ENCODE measurements around the gene GPR62.
"Not testable (repeated sequence)": the region's sequence is repeated elsewhere in the genome, so short reads cannot be mapped to it uniquely, and the experiment has no call there.

Gene GPR62

GRCh38 chr3:51955175-51955892 is at the start of gene GPR62:
Gene GPR62 (plus strand): TSS chr3:51955381. CDS start chr3:51955653, 272 bp downstream.
- no peak for DNase-seq

DNA sequence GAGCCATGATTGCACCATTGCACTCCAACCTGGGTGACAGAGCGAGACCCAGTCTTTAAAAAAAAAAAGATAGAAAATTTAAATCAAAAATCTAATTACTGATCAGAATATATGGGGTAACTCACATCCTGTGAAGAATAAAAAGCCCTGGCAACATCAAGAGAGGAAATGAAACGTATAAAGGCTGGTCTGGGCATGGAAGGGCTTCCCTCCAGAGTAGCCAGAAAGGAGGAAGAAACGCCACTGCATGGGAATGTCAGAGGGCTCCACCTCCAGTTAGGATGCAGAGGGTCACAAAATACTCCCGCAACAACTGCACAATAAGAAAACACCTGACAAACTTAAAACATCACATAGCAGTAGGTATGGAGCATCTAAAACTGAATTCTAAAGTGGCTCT is 47.2 kb upstream of the GPR62 start:
- no peak for DNase-seq

DNA sequence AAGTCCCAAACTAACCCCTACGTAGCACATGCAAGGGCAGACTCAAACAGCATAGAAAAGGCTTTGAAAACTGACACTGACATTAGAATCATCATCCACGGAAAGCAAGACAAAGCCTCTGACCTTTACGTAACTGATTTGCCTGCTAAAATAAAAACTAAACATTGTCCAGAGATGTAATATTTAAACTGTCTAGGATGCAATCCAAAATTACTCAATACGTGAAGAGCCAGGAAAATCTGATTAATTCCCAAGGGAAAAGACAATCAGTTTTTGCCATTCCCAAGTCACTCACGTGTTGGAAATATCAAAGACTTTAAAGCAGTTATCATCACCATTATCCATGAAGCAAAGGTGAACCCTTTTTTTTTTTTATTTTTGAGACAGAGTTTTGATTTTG is 38.8 kb upstream of the GPR62 start:
- no peak for DNase-seq

DNA sequence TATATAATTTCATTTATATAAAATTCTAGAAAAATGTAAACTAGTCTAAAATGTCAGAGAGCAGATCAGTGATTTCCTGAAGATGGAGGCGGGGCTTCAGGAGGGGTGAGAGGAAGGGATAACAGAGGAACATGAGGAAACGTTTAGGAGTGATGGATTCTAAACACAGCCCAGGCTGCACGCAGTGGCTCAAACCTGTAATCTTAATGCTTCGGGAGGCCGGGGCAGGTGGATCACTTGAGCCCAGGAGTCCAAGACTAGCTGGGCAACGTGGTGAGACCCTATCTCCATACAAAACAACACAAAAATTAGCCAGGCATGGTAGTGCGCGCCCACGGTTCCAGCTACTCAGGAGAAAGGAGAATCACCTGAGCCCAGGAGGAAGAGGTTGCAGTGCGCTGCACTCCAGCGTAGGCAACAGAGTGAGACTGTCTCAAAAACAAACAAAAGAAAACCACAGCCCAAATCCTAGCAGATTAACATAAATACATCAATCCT is 34.1 kb upstream of the GPR62 start:
- DNase-seq: no peak

GRCh38 chr3:51927061-51927977 is 27.9 kb upstream of the GPR62 start:
- no peak for DNase-seq

DNA sequence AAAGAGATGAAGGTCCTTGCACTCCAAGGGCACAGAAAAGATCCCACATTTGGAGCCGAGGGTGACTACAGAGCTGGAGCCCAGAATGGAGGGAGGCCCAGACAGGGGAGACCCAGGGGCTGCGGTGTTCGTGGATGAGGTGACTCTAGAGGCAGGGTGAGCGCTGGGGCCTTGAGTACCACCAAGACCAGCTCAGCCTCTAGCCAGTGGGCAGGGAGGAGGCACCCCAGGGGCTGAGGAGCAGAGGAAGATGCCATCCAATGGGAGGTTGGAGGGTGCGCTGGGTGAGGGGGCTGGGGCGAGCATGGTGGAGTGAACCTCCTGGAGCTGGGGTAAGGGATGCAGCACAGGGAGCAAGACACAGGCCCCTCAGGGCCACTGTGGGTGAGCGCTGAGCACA is 26.7 kb upstream of the GPR62 start:
- DNase-seq: no peak

DNA sequence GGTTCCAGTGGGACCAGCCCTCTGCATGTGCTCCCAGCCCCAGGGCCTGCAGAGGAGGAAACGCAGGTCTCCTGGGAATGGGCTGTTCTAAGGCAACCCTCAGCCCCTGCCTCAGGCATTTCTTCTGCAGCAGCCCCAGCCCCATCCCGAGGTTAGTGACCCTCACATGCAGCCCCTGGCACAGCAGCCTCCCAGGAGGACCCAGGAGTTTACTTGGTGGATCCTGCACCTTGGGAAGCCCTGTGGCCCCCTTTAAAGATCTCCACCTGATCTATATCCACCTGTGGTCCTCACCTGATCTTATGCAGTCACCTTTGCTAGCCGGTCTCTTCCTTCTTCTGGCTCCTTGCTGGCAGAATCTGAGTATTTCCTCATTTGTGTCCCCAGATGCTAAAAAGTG is 26.2 kb upstream of the GPR62 start:
- not testable (repeated sequence) for DNase-seq

GRCh38 chr3:51929420-51930003 is 25.7 kb upstream of the GPR62 start:
- DNase-seq: peak; percentile 9

DNA sequence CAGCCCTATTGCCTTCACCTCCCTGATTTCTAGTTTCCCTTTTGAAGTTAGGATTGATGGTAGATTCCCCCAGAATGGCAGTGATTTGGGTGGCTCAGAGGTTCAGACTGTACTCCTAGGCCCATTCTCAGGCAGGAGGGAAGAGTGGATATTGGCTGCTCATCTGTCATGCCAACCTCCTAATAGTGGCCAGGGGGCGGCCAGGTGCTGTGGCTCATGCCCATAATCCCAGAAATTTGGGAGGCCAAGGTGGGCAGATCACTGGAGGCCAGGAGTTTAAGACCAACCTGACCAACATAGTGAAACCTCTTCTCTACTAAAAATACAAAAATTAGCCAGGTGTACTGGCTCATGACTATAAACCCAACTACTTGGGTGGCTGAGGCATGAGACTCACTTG is 24.7 kb upstream of the GPR62 start:
- no peak for DNase-seq

GRCh38 chr3:51931756-51932155 is 23.4 kb upstream of the GPR62 start:
- DNase-seq: no peak

DNA sequence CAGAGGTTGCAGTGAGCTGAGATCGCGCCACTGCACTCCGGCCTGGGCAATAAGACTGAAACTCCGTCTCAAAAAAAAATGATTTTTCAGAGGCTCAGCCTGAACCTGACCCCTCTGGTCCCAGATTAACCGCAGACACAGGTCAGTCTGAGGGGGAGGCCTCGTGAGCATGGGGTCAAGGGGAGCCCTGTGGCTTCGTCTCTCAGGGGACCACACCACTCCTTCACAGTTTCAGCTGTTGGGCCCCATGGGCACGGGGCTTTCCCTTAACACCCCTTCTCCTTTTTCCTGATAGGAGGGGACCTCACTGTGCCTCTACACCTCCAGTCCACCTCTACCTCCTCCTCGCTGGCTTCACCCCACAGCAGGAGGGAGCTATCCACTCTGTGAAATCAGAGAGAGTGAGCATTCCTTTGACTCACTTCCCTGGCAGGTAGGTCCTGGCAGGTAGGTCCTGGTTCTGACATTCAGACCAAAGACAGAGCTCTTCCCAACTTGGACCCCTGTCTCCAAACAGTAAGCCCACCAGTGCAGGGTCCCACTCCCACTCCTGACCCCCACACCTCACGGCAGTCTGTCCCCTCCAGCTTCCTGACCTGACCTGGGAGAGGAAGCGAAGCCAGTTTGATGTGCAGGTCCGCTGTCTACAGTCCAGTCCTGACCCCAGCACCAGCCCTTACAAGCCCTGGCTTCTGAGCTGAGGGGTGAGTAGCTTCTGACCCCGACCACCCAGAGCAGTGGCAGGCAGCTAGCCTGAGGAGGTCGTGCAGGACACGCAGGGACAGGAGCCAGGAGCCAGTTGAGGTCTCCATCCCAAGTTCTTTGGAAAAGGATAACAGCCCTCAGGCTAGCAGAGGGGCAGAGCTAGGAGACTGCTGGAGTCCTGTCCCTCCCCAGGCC is 22.5 kb upstream of the GPR62 start:
- no peak for DNase-seq

GRCh38 chr3:51933471-51934138 is 21.6 kb upstream of the GPR62 start:
- DNase-seq: no peak

DNA sequence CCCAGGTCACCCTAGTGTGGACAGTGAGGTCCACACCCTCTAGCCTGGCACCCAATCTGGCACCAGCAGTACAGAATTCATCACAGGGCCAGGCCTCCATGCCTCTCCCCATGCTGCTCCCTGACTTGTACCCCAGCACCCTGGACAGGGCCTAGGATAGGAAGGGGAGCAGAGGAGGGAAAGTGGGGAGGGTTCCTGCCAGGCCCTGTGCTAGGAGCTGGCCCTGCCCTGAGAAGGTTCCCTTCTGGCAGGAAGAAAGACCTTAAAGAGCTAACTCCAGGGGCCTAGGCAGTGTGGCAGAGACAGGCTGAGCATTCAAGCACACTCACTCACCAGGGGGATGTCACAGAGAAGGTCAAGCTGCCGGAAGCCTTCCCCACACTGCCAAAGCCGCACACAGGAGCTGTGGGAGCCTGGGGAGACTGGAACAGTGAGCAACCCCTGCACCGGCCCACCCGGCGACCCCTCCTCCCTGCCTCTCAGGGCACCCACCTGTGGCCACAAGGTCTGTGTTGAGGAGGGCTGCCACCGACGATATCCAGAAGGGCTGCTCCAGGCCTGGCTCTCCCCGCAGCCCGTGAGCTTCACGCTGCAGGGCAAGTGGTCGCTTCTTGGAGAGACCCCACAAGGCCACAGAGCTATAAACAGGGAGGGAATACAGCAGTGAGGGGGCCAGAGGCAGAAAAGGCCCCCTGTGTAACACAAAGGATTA is 20.9 kb upstream of the GPR62 start:
- no peak for DNase-seq

DNA sequence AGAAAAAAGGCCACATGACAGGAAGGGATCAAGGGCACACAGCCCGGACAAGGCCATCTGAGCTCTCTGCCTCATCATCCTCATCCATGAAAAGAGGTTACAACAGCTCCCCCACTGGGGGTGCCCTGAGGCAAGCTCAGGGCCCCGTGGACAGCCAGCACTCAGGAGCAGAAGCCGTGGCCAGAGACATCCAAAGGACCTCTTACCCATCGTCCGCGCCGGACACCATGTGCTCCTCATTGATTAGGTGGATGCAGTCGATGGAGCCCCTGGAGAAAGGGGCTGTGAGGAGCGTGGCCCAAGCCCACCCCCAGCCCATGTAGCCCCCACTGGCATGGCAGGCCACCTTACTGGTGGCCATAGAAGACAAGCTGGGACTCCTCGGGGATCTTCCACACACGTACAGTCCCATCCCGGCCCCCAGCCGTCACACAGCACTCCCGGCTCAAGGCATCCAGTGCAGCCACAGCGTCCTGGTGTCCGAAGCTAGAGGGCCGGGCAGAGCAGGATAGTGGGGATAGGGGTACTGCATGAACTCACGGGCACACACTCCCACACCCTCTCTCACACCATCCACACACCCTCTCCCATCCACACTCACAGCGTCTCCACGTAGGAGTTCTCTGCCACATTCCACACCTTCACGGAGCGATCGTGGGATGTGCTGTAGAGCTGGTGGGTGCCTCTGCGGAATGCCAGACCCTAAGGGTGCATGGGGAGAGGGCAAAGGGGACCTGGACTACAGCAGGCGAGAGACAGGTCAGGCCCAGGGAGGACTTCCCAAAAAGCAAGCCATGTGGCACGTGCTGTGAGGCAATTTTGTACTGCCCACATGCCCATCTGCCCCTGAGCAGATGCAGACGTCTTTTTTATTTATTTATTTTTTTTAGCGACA is 19.9 kb upstream of the GPR62 start:
- no peak for DNase-seq

DNA sequence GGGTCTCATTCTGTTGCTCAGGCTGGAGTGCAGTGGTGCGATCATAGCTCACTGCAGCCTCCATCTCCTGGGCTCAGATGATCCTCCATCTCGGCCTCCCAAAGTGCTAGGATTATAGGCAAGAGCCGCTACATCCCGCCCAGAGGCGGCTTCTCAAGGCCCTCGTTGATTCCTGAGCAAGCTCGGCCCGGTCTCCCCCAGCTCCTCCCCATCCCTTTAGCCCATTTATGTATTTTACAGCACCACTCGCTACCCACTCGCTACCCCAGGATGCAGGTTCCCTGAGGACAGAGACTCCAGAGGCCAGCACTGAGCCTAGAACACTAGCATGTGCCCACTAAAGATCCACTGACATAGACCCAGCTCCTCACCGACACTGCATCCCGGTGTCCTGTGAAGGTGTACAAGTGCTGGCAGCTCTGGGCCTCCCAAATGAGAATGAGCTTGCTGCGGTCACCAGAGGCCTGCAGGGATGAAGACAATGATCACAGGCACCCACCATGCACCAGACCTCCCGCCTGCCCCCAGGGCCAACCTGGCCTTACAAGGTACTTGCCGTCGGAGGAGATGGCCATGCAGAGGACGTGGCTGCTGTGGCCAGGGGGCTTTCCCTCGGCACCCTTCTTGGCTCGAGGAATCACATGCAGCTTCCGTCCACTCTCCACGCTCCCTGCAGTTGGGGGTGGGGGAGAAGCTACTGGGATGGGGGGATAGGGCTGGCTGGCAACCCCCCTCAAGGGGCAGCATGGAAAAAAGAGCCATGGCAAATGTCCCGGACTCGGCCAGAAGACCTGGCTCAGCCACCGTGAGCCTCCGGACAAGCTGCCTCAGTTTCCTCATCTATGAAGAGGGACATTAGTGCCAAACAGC is 19.1 kb upstream of the GPR62 start:
- no peak for DNase-seq

GRCh38 chr3:51937014-51937413 is 18.2 kb upstream of the GPR62 start:
- no peak for DNase-seq

GRCh38 chr3:51937611-51938450 is 17.4 kb upstream of the GPR62 start:
- no peak for DNase-seq

GRCh38 chr3:51938780-51939425 is 16.3 kb upstream of the GPR62 start:
- DNase-seq: no peak
